ENCODE results near the gene WNT7B. TPM values are rescaled to one million over a fixed set of nuclear protein-coding genes. Genes with fewer than 3 reads are reported as not detected.

WNT7B gene
- total RNA-seq, 1 experiment from 2014 or later, result 0.33 TPM

DNA sequence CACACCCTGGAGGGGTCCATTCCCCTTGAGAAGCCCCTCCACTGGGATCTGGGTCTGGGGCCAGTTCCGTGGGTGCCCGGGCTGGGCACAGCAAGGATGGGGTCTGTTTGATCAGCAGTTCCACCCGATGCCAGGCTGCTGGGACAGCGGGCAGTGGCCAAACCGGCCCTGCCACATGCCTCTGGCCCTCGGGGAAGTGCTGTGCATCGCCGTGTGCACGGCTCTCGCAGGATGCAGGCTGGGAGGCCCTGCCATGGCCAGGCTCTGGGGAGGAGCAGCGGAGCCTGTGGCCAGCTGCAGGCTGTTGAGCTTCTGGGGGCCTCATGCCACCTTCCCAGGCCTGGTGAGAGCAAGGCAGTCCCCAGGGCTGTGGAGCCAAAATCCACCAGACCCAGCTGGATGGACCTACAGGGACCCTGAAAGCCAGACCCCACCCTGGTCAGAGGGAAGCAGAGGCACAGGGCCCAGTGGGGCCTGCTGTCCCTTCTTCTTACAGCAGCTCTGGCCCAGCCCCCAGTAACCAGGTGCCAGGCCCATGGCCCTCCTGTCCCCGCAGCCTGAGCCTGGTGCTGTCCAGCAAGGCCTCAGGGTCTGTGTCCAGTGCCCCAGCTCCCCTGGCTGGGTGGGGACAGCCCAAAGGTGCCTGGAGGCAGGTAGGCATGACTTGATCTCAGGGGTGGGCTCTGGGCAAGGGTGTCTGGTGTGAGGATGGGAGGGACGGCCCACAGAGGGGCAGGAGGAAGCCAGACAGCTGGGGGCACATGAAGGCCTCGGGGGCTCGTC, 57.3 kb downstream of the WNT7B start:
- ChIA-PET POLR2A (no interaction called here), CTCF (no interaction called here)

DNA sequence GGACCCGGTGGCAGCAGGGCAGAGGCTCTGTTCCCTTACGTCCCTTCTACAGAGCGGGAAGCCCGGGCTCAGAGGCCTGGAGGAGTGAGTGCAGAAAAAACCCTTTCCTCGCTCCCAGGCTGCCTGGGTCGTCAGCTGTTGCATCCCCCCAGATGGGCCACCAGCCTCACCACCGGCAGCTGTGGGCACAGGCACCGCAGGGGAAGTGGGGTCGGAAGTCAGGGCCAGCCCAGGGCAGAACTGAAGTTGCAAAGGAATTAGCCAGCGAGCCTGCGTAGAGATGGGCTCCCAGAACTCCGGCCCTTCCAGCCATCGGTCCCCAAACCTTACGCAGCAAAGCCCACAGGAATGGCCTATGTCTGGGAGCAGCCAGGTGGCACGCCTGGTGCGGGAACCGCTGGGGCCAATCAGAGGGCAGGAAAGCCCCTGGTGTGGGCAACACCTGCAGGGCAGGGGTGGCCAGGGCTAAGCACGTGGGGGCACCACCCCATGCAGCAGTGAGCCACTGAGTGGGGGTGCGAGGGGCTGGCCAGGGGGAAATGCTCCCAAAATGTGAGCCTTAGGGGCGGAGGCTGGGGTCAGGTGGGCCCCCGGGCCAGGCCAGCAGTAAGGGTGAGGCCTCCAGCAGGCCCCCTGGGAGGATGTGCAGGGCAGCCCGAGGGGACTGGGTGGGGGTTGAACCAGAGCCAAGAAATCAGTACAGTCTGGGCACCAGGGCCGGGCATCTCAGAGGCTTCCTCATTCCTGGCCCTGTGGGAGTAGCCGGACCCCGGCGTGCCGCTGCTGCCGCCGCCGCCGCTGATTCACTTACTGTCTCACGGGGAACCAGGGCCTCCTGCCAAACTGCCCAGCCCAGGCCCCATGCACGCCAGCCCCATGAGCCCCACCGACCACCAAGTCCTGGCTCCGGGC, 58.2 kb downstream of the WNT7B start:
- no peak overlapping the region for H3K4me3 Mint-ChIP-seq
- DNase-seq (ENCODE audit: low spot score), result no peak
- no peaks in the 10 kb centered on the region for H3K4me1 Mint-ChIP-seq
- POLR2A ChIA-PET, result no interaction called here
- H3K9me3 Mint-ChIP-seq, result peaks cover 6% of the 10 kb centered on the region
- H3K36me3 Mint-ChIP-seq, result no peaks in the 10 kb centered on the region
- H3K27ac Mint-ChIP-seq, result no peak overlapping the region
- ATAC-seq, result no peak
- CTCF ChIA-PET, result no interaction called here
- no peaks in the 10 kb centered on the region; the same call in 1 of the 2 replicates for H3K27me3 Mint-ChIP-seq (ENCODE audit: low read depth)
- TF ChIP-seq RORB (CRISPR knock-in tag; IDR thresholded peaks at IDR 0.05), result no peak
- TF ChIP-seq, protein P1, sequence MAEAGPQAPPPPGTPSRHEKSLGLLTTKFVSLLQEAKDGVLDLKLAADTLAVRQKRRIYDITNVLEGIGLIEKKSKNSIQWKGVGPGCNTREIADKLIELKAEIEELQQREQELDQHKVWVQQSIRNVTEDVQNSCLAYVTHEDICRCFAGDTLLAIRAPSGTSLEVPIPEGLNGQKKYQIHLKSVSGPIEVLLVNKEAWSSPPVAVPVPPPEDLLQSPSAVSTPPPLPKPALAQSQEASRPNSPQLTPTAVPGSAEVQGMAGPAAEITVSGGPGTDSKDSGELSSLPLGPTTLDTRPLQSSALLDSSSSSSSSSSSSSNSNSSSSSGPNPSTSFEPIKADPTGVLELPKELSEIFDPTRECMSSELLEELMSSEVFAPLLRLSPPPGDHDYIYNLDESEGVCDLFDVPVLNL (CRISPR knock-in tag; IDR thresholded peaks at IDR 0.05; ENCODE audit: borderline replicate concordance, low read depth), result no peak
- TF ChIP-seq, protein P2, sequence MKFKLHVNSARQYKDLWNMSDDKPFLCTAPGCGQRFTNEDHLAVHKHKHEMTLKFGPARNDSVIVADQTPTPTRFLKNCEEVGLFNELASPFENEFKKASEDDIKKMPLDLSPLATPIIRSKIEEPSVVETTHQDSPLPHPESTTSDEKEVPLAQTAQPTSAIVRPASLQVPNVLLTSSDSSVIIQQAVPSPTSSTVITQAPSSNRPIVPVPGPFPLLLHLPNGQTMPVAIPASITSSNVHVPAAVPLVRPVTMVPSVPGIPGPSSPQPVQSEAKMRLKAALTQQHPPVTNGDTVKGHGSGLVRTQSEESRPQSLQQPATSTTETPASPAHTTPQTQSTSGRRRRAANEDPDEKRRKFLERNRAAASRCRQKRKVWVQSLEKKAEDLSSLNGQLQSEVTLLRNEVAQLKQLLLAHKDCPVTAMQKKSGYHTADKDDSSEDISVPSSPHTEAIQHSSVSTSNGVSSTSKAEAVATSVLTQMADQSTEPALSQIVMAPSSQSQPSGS (CRISPR knock-in tag; IDR thresholded peaks at IDR 0.05; ENCODE audit: borderline replicate concordance, low read depth), result no peak
- TF ChIP-seq ETV6 (CRISPR knock-in tag; IDR thresholded peaks at IDR 0.05), result no peak
- no peak for TF ChIP-seq NFYB (CRISPR knock-in tag; conservative IDR thresholded peaks at IDR 0.05; ENCODE audit: low read depth)
- TF ChIP-seq, protein P3, sequence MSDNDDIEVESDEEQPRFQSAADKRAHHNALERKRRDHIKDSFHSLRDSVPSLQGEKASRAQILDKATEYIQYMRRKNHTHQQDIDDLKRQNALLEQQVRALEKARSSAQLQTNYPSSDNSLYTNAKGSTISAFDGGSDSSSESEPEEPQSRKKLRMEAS (CRISPR knock-in tag; IDR thresholded peaks at IDR 0.05), result no peak
- TF ChIP-seq CREB1 (CRISPR knock-in tag; IDR thresholded peaks at IDR 0.05), result no peak
- TF ChIP-seq JAZF1 (CRISPR knock-in tag; IDR thresholded peaks at IDR 0.05), result no peak
- TF ChIP-seq, protein P4, sequence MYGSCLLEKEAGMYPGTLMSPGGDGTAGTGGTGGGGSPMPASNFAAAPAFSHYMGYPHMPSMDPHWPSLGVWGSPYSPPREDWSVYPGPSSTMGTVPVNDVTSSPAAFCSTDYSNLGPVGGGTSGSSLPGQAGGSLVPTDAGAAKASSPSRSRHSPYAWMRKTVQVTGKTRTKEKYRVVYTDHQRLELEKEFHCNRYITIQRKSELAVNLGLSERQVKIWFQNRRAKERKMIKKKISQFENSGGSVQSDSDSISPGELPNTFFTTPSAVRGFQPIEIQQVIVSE (CRISPR knock-in tag; IDR thresholded peaks at IDR 0.05; ENCODE audit: borderline replicate concordance), result no peak

More for the DNA sequence above, 57.3 kb downstream of the WNT7B start:
- DNase-seq (ENCODE audit: low spot score) (no peak), ATAC-seq (no peak)
- Mint-ChIP-seq H3K9me3 (no peaks in the 10 kb centered on the region), H3K27me3 (ENCODE audit: low read depth) (no peaks in the 10 kb centered on the region; the same call in 1 of the 2 replicates), H3K27ac (no peak overlapping the region), H3K4me1 (no peaks in the 10 kb centered on the region), H3K4me3 (no peak overlapping the region), H3K36me3 (no peaks in the 10 kb centered on the region)
- TF ChIP-seq, protein P5, sequence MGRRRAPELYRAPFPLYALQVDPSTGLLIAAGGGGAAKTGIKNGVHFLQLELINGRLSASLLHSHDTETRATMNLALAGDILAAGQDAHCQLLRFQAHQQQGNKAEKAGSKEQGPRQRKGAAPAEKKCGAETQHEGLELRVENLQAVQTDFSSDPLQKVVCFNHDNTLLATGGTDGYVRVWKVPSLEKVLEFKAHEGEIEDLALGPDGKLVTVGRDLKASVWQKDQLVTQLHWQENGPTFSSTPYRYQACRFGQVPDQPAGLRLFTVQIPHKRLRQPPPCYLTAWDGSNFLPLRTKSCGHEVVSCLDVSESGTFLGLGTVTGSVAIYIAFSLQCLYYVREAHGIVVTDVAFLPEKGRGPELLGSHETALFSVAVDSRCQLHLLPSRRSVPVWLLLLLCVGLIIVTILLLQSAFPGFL (CRISPR knock-in tag; IDR thresholded peaks at IDR 0.05; ENCODE audit: borderline replicate concordance), result no peak
- TF ChIP-seq TEAD4 (CRISPR knock-in tag; IDR thresholded peaks at IDR 0.05) (no peak), RORB (CRISPR knock-in tag; IDR thresholded peaks at IDR 0.05) (no peak), JUN (CRISPR knock-in tag; IDR thresholded peaks at IDR 0.05) (no peak), SMAD3 (CRISPR knock-in tag; IDR thresholded peaks at IDR 0.05; ENCODE audit: borderline replicate concordance) (no peak)
- TF ChIP-seq, protein P6, sequence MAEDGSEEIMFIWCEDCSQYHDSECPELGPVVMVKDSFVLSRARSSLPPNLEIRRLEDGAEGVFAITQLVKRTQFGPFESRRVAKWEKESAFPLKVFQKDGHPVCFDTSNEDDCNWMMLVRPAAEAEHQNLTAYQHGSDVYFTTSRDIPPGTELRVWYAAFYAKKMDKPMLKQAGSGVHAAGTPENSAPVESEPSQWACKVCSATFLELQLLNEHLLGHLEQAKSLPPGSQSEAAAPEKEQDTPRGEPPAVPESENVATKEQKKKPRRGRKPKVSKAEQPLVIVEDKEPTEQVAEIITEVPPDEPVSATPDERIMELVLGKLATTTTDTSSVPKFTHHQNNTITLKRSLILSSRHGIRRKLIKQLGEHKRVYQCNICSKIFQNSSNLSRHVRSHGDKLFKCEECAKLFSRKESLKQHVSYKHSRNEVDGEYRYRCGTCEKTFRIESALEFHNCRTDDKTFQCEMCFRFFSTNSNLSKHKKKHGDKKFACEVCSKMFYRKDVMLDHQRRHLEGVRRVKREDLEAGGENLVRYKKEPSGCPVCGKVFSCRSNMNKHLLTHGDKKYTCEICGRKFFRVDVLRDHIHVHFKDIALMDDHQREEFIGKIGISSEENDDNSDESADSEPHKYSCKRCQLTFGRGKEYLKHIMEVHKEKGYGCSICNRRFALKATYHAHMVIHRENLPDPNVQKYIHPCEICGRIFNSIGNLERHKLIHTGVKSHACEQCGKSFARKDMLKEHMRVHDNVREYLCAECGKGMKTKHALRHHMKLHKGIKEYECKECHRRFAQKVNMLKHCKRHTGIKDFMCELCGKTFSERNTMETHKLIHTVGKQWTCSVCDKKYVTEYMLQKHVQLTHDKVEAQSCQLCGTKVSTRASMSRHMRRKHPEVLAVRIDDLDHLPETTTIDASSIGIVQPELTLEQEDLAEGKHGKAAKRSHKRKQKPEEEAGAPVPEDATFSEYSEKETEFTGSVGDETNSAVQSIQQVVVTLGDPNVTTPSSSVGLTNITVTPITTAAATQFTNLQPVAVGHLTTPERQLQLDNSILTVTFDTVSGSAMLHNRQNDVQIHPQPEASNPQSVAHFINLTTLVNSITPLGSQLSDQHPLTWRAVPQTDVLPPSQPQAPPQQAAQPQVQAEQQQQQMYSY (CRISPR knock-in tag; IDR thresholded peaks at IDR 0.05), result no peak
- TF ChIP-seq, protein P3 (CRISPR knock-in tag; IDR thresholded peaks at IDR 0.05), result no peak
- TF ChIP-seq, protein P7, sequence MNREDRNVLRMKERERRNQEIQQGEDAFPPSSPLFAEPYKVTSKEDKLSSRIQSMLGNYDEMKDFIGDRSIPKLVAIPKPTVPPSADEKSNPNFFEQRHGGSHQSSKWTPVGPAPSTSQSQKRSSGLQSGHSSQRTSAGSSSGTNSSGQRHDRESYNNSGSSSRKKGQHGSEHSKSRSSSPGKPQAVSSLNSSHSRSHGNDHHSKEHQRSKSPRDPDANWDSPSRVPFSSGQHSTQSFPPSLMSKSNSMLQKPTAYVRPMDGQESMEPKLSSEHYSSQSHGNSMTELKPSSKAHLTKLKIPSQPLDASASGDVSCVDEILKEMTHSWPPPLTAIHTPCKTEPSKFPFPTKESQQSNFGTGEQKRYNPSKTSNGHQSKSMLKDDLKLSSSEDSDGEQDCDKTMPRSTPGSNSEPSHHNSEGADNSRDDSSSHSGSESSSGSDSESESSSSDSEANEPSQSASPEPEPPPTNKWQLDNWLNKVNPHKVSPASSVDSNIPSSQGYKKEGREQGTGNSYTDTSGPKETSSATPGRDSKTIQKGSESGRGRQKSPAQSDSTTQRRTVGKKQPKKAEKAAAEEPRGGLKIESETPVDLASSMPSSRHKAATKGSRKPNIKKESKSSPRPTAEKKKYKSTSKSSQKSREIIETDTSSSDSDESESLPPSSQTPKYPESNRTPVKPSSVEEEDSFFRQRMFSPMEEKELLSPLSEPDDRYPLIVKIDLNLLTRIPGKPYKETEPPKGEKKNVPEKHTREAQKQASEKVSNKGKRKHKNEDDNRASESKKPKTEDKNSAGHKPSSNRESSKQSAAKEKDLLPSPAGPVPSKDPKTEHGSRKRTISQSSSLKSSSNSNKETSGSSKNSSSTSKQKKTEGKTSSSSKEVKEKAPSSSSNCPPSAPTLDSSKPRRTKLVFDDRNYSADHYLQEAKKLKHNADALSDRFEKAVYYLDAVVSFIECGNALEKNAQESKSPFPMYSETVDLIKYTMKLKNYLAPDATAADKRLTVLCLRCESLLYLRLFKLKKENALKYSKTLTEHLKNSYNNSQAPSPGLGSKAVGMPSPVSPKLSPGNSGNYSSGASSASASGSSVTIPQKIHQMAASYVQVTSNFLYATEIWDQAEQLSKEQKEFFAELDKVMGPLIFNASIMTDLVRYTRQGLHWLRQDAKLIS (CRISPR knock-in tag; IDR thresholded peaks at IDR 0.05; ENCODE audit: borderline replicate concordance), result no peak
